ENCODE measurements around the gene UBL4B. TPM values are rescaled to one million over a fixed set of nuclear protein-coding genes. Genes with fewer than 3 reads are reported as not detected.
A peak's percentile ranks its signal among the peaks of the same experiment; 100 is the strongest.
"Not testable (repeated sequence)": the region's sequence is repeated elsewhere in the genome, so short reads cannot be mapped to it uniquely, and the experiment has no call there.

The UBL4B gene
- total RNA-seq, 2 experiments from 2014 or later, result not detected

DNA sequence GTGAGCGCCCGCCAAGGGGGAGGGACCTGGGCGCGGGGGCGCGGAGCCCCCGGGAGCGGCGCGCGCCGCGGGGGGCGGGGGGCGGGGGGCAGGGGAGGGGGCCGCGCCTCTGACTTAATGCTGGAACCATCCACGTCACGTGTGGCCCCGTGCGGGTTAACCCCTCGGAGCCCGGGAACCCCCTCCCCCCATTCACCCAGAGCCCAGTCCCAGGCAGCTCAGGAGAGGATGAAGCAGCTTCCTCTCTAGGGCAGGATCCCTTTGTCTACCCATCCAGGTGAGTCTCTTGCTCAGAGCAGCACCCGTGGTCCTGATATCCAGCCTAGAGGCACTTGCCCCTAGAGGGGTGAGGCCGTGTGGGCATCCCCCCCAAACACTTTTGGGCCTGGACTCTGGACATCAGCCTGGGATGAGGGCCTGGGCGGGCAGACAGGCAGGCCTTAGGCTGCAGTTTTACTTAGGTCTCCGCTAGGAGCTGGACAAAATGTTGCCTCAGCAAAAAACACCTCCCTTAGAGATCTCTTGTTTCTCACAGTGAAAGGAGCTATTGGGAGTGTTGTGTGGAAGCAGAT lies 41.5 kb upstream of the UBL4B start, which contains the start of gene ALX3:
Gene ALX3, minus strand, starts transcription at position 2 of the 572 bp plus-strand sequence. CDS start 60 bp downstream, outside the sequence.
- no peak for DNase-seq
- Mint-ChIP-seq H3K36me3 (no peaks in the 10 kb centered on the region), H3K4me3 (no peak within 1 kb of the TSS), H3K4me1 (ENCODE audit: low read depth) (peaks cover 18% of the 10 kb centered on the region), H3K27me3 (peaks cover 70% of the 10 kb centered on the region), H3K27ac (no peak within 1 kb of the TSS), H3K9me3 (no peaks in the 10 kb centered on the region)
- ChIA-PET POLR2A (no interaction called here), CTCF (interaction anchor here (0.9 to 4.1 kb wide), 5 partner anchors 11 to 431 kb away, joined by 3 to 24 read pairs (median 4); no protein-coding TSS in a partner anchor)
- intact Hi-C loops (cut with micrococcal nuclease), result no loop called here

- no peaks in the 10 kb centered on the region for H3K36me3 Mint-ChIP-seq
- CTCF ChIA-PET, result interaction anchor here (1.0 to 4.1 kb wide), 3 partner anchors 14 to 38 kb away, joined by 3 to 24 read pairs (median 5); partner anchors contain the start of gene UBL4B
- POLR2A ChIA-PET, result no interaction called here
- H3K4me3 Mint-ChIP-seq, result no peak overlapping the region
- no peak for DNase-seq
- peaks cover 9% of the 10 kb centered on the region for H3K4me1 Mint-ChIP-seq (ENCODE audit: low read depth)
- no peak overlapping the region for H3K27ac Mint-ChIP-seq
- intact Hi-C loops (cut with micrococcal nuclease), result no loop called here
- H3K9me3 Mint-ChIP-seq, result no peaks in the 10 kb centered on the region
- H3K27me3 Mint-ChIP-seq, result peaks cover 40% of the 10 kb centered on the region
Measured at GRCh38 chr1:110074166-110074565, 38.1 kb upstream of the UBL4B start.

- Mint-ChIP-seq H3K27ac (no peak overlapping the region), H3K4me1 (ENCODE audit: low read depth) (no peaks in the 10 kb centered on the region), H3K4me3 (no peak overlapping the region), H3K36me3 (no peaks in the 10 kb centered on the region), H3K27me3 (peaks cover 28% of the 10 kb centered on the region), H3K9me3 (no peaks in the 10 kb centered on the region)
- DNase-seq, result no peak
- intact Hi-C loops (cut with micrococcal nuclease), result no loop called here
- ChIA-PET POLR2A (no interaction called here), CTCF (interaction anchor here (1.0 to 4.0 kb wide), 7 partner anchors 11 to 41 kb away, joined by 3 to 25 read pairs (median 6); no protein-coding TSS in a partner anchor)
Measured at GRCh38 chr1:110076789-110077500, 35.3 kb upstream of the UBL4B start.

- intact Hi-C loops (cut with micrococcal nuclease); H3K4me3 Mint-ChIP-seq; DNase-seq; H3K27ac Mint-ChIP-seq; POLR2A ChIA-PET; H3K9me3 Mint-ChIP-seq; H3K4me1 Mint-ChIP-seq (ENCODE audit: low read depth); H3K36me3 Mint-ChIP-seq: not testable (repeated sequence)
- CTCF ChIA-PET, result interaction anchor here (3.3 to 4.0 kb wide), 2 partner anchors 20 kb away, joined by 20 to 25 read pairs; no protein-coding TSS in a partner anchor
- H3K27me3 Mint-ChIP-seq, result peaks cover 29% of the 10 kb centered on the region
Measured at GRCh38 chr1:110079995-110080394, 32.2 kb upstream of the UBL4B start.

GRCh38 chr1:110081061-110081460 lies 31.2 kb upstream of the UBL4B start:
- CTCF ChIA-PET, result interaction anchor here (0.6 to 3.3 kb wide), 11 partner anchors 8 to 59 kb away, joined by 3 to 20 read pairs (median 4); no protein-coding TSS in a partner anchor
- Mint-ChIP-seq H3K9me3 (no peaks in the 10 kb centered on the region), H3K27ac (no peak overlapping the region), H3K4me3 (no peak overlapping the region), H3K36me3 (no peaks in the 10 kb centered on the region), H3K4me1 (ENCODE audit: low read depth) (peaks cover 10% of the 10 kb centered on the region), H3K27me3 (peaks cover 39% of the 10 kb centered on the region)
- POLR2A ChIA-PET, result no interaction called here
- intact Hi-C loops (cut with micrococcal nuclease), result no loop called here
- no peak for DNase-seq

- Mint-ChIP-seq H3K27ac (no peak overlapping the region), H3K9me3 (no peaks in the 10 kb centered on the region), H3K36me3 (no peaks in the 10 kb centered on the region), H3K27me3 (peaks cover 50% of the 10 kb centered on the region), H3K4me1 (ENCODE audit: low read depth) (peaks cover 10% of the 10 kb centered on the region), H3K4me3 (no peak overlapping the region)
- ChIA-PET POLR2A (no interaction called here), CTCF (interaction anchor here (1.3 to 3.3 kb wide), 7 partner anchors 8 to 34 kb away, joined by 3 to 20 read pairs (median 7); no protein-coding TSS in a partner anchor)
- intact Hi-C loops (cut with micrococcal nuclease), result loop anchor here (2.0 kb wide), 1 partner anchor 14 kb away; no protein-coding TSS in a partner anchor
- DNase-seq, result no peak
Measured at GRCh38 chr1:110082477-110082876, 29.8 kb upstream of the UBL4B start.

GRCh38 chr1:110083061-110083865 lies 29.0 kb upstream of the UBL4B start:
- POLR2A ChIA-PET, result no interaction called here

DNA sequence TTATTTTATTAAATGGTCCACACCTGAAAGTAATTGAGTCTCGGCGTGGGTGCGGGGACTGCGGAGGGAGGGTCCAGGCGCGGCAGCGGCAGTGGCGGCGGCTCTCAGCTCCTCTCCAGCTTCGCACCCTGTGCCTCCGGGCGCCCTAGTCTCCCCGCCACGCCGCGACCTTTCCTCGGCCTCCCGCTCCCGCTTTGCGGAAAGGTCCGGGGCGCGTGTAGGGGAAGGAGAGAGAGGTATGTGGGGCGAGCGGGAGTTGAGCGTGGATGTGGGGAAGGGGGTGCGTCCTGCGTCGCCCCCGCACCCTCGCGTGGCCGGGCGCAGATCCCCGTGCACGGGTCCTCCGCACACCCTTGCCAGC lies 28.4 kb upstream of the UBL4B start:
- POLR2A ChIA-PET, result no interaction called here
- Mint-ChIP-seq H3K27me3 (peaks cover 53% of the 10 kb centered on the region), H3K4me3 (peak overlapping the region; percentile 72), H3K27ac (no peak overlapping the region), H3K9me3 (no peaks in the 10 kb centered on the region), H3K4me1 (ENCODE audit: low read depth) (peaks cover 12% of the 10 kb centered on the region), H3K36me3 (no peaks in the 10 kb centered on the region)
- intact Hi-C loops (cut with micrococcal nuclease), result loop anchor here (2.0 kb wide), 2 partner anchors 15 to 49 kb away; partner anchors contain the start of gene STRIP1
- peak; percentile 19 for DNase-seq
- CTCF ChIA-PET, result no interaction called here

More at GRCh38 chr1:110083061-110083865, 29.0 kb upstream of the UBL4B start:
- Mint-ChIP-seq H3K27me3 (peaks cover 53% of the 10 kb centered on the region), H3K27ac (no peak overlapping the region), H3K36me3 (no peaks in the 10 kb centered on the region), H3K9me3 (no peaks in the 10 kb centered on the region), H3K4me3 (peak overlapping the region; percentile 72), H3K4me1 (ENCODE audit: low read depth) (peaks cover 12% of the 10 kb centered on the region)
- DNase-seq, result peak; percentile 21
- intact Hi-C loops (cut with micrococcal nuclease), result loop anchor here (2.0 kb wide), 1 partner anchor 14 kb away; no protein-coding TSS in a partner anchor
- CTCF ChIA-PET, result interaction anchor here (1.4 to 3.3 kb wide), 2 partner anchors 22 to 23 kb away, joined by 4 to 20 read pairs; no protein-coding TSS in a partner anchor

GRCh38 chr1:110084227-110085078 lies 27.8 kb upstream of the UBL4B start:
- peak overlapping the region; percentile 72 for H3K4me3 Mint-ChIP-seq
- no peaks in the 10 kb centered on the region for H3K36me3 Mint-ChIP-seq
- ChIA-PET CTCF (no interaction called here), POLR2A (no interaction called here)
- peaks cover 12% of the 10 kb centered on the region for H3K4me1 Mint-ChIP-seq (ENCODE audit: low read depth)
- peaks cover 53% of the 10 kb centered on the region for H3K27me3 Mint-ChIP-seq
- H3K9me3 Mint-ChIP-seq, result no peaks in the 10 kb centered on the region
- no peak overlapping the region for H3K27ac Mint-ChIP-seq
- intact Hi-C loops (cut with micrococcal nuclease), result loop anchor here (2.0 kb wide), 1 partner anchor 50 kb away; the partner anchor contains the start of gene STRIP1
- peak; percentile 62 for DNase-seq

DNA sequence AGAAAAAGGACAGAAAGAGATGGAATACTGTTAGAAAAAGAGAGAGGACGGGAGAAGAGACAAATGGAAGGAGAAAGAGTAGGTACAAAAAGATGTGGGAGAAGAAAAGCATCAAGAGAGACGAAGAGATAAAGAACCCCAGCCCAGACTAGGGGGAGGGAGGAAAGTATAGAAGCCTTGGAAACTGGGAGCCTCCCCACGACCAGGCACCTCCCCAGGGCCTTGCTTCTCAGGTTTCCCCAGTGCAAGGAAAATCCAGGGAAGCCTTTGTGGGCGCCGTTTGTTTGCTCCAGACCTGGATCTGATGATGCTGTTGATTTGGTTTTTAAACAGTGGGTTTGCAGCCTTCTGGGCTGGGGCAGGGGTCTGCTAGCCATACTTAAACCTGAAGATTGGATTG lies 26.6 kb upstream of the UBL4B start:
- H3K9me3 Mint-ChIP-seq, result no peaks in the 10 kb centered on the region
- POLR2A ChIA-PET, result no interaction called here
- peaks cover 59% of the 10 kb centered on the region for H3K27me3 Mint-ChIP-seq
- intact Hi-C loops (cut with micrococcal nuclease), result loop anchor here (2.0 kb wide), 1 partner anchor 51 kb away; the partner anchor contains the start of gene STRIP1
- H3K4me3 Mint-ChIP-seq, result no peak overlapping the region
- no peaks in the 10 kb centered on the region for H3K36me3 Mint-ChIP-seq
- peaks cover 12% of the 10 kb centered on the region for H3K4me1 Mint-ChIP-seq (ENCODE audit: low read depth)
- DNase-seq, result no peak
- CTCF ChIA-PET, result no interaction called here
- H3K27ac Mint-ChIP-seq, result no peak overlapping the region

DNA sequence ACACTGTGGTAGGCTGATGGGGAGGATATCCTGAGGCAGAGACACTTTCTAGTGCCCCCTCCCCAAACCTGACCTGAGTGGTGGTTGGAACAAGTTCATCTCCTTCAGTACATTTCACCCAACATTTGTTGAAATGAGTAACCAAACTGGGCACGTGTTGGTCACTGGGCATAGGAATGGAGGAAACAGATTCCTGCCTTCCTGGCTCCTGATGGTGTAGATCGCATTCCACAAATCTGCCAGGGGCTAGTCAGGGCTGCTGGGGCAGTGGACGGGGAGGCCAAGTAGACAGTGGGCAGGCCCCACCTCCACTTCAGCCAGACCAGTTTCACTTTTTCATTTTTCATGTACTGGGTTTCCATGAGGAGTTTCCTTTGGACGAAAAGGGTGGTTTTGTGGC lies 25.3 kb upstream of the UBL4B start:
- CTCF ChIA-PET, result interaction anchor here (0.7 to 5.2 kb wide), 3 partner anchors 17 to 47 kb away, joined by 3 to 137 read pairs (median 10); no protein-coding TSS in a partner anchor
- no peaks in the 10 kb centered on the region for H3K9me3 Mint-ChIP-seq
- no peak for DNase-seq
- intact Hi-C loops (cut with micrococcal nuclease), result no loop called here
- no peaks in the 10 kb centered on the region for H3K36me3 Mint-ChIP-seq
- H3K27ac Mint-ChIP-seq, result no peak overlapping the region
- POLR2A ChIA-PET, result no interaction called here
- H3K27me3 Mint-ChIP-seq, result peaks cover 50% of the 10 kb centered on the region
- H3K4me3 Mint-ChIP-seq, result no peak overlapping the region
- peaks cover 12% of the 10 kb centered on the region for H3K4me1 Mint-ChIP-seq (ENCODE audit: low read depth)
